ENCODE data around the gene FGF14. TPM values are rescaled to one million over a fixed set of nuclear protein-coding genes. Genes with fewer than 3 reads are reported as not detected.

FGF14 gene
- total RNA-seq, 1 experiment from 2014 or later: 0.22 TPM

GRCh38 chr13:102236341-102236740 lies 165.5 kb downstream of the FGF14 start:
- no peak overlapping the region for H3K14ac ChIP-seq (ENCODE audit: insufficient read depth, low read length)
- no peak for TF ChIP-seq CTCF (conservative IDR thresholded peaks at IDR 0.05)
- no peaks in the 10 kb centered on the region for H3K79me2 ChIP-seq (ENCODE audit: insufficient read depth, low read length)
- H2BK20ac ChIP-seq (ENCODE audit: low read depth, low read length, poor library complexity, severe bottlenecking): no peak overlapping the region
- no peaks in the 10 kb centered on the region for H3K36me3 Mint-ChIP-seq (ENCODE audit: insufficient read depth in 1 of 3, low read depth in 3 of 3)
- H2AK5ac ChIP-seq (ENCODE audit: insufficient read length, low read length): no peak overlapping the region
- no peak overlapping the region for H2BK120ac ChIP-seq (ENCODE audit: low read depth, low read length, poor library complexity, severe bottlenecking)
- no peaks in the 10 kb centered on the region for H3K27me3 ChIP-seq (ENCODE audit: insufficient read depth, low read length)
- H2BK12ac ChIP-seq (ENCODE audit: insufficient read length, low read depth, low read length): no peak overlapping the region
- H2BK15ac ChIP-seq (ENCODE audit: low read depth, low read length): no peak overlapping the region
- H3K23ac ChIP-seq (ENCODE audit: insufficient read length, low read depth, low read length): no peak overlapping the region
- no peak overlapping the region for H2BK5ac ChIP-seq (ENCODE audit: insufficient read length, low read length)
- H4K20me1 ChIP-seq (ENCODE audit: control insufficient read depth, insufficient read depth, insufficient read length): no peaks in the 10 kb centered on the region
- no peak overlapping the region for H3K18ac ChIP-seq (ENCODE audit: insufficient read length, low read depth, low read length)
- no peaks in the 10 kb centered on the region for H3K9me3 ChIP-seq (ENCODE audit: control insufficient read depth, low read depth, low read length)
- H4K91ac ChIP-seq (ENCODE audit: insufficient read length, low read depth, low read length): no peak overlapping the region
- H3T11ph ChIP-seq (ENCODE audit: low read length): no peak overlapping the region
- no peaks in the 10 kb centered on the region for H3K9me3 Mint-ChIP-seq
- DNase-seq: no peak
- H3K4me1 Mint-ChIP-seq: peaks cover 14 to 18% of the 10 kb centered on the region in 2 experiments
- no peak overlapping the region for H4K8ac ChIP-seq (replicated peaks; ENCODE audit: insufficient read length, low read depth, low read length)
- H3K4me1 ChIP-seq (ENCODE audit: insufficient read depth, low read length): no peaks in the 10 kb centered on the region
- no peaks in the 10 kb centered on the region for H3K23me2 ChIP-seq (ENCODE audit: insufficient read length, low read depth, low read length, poor library complexity, severe bottlenecking)
- H3K4ac ChIP-seq (ENCODE audit: low read depth, low read length): no peak overlapping the region
- H4K5ac ChIP-seq (ENCODE audit: insufficient read length, low read depth, low read length): no peak overlapping the region
- H3K4me2 ChIP-seq (ENCODE audit: insufficient read depth, insufficient read length, low read length): no peak overlapping the region
- H3K79me1 ChIP-seq (ENCODE audit: insufficient read depth, low read depth, low read length, poor library complexity, severe bottlenecking): no peaks in the 10 kb centered on the region
- no peak overlapping the region for H3K56ac ChIP-seq (ENCODE audit: insufficient read length, low read depth, low read length)
- no peak overlapping the region for H3K9ac ChIP-seq (ENCODE audit: extremely low read depth, insufficient read length, low read length)
- no peak overlapping the region for H3K27ac ChIP-seq (ENCODE audit: insufficient read length, low read depth, low read length)
- no peak overlapping the region for H3K4me3 Mint-ChIP-seq
- no peak overlapping the region for H2AFZ ChIP-seq (ENCODE audit: low read length)
- no CpG with 5 or more reads among the region's 7 CpGs for WGBS (ENCODE audit: extremely low coverage, insufficient read length, low lambda C conversion rate)
- no peaks in the 10 kb centered on the region for H3K27me3 Mint-ChIP-seq (ENCODE audit: low read depth)
- no peak overlapping the region for H3K27ac Mint-ChIP-seq

Measured in H9 (cell line).